ENCODE data around the gene TMEM151B. TPM values are rescaled to one million over a fixed set of nuclear protein-coding genes. Genes with fewer than 3 reads are reported as not detected.

The TMEM151B gene
- total RNA-seq, 8 experiments from 2014 or later = 0.41 to 21.4 (median 14.3) TPM

- in situ Hi-C loops (cut with MboI; ENCODE audit: low pct_unique_long_range_greater_than_20kb in 2 of 9, low sequenced_read_pairs in 9 of 9, unreplicated experiment in 9 of 9) = no loop called here
- peak overlapping the region; percentile 71 to 89 for H3K27ac ChIP-seq
- ATAC-seq (replicated peaks in 6 of 8) = peak in 6 of 8 experiments; percentile 0 to 4 (median 2)
- H3K4me3 ChIP-seq = peak overlapping the region; percentile 54 to 83 (median 62)
- H3K4me1 ChIP-seq (replicated peaks in 1 of 2) = peaks cover 14 to 24% of the 10 kb centered on the region in 2 donors
- 0 to 48% (median 20%) methylated on average over 1 to 5 of the region's 15 CpGs; no CpG with 5 or more reads in 1 of the 10 experiments for WGBS, 10 experiments
Observed at GRCh38 chr6:44255871-44256774, 14.1 kb upstream of the TMEM151B start.

GRCh38 chr6:44256775-44257024 lies 13.6 kb upstream of the TMEM151B start:
- H3K4me1 ChIP-seq (replicated peaks in 1 of 2) = peaks cover 14 to 24% of the 10 kb centered on the region in 2 donors
- in situ Hi-C loops (cut with MboI; ENCODE audit: low pct_unique_long_range_greater_than_20kb in 2 of 9, low sequenced_read_pairs in 9 of 9, unreplicated experiment in 9 of 9) = no loop called here
- peak overlapping the region; percentile 71 to 89 for H3K27ac ChIP-seq
- peak overlapping the region; percentile 54 to 83 (median 62) for H3K4me3 ChIP-seq
- ATAC-seq (replicated peaks in 6 of 8) = no peak
- 0 to 7% (median 6%) methylated on average over 1 to 4 of the region's 12 CpGs; no CpG with 5 or more reads in 6 of the 10 experiments for WGBS, 10 experiments

DNA sequence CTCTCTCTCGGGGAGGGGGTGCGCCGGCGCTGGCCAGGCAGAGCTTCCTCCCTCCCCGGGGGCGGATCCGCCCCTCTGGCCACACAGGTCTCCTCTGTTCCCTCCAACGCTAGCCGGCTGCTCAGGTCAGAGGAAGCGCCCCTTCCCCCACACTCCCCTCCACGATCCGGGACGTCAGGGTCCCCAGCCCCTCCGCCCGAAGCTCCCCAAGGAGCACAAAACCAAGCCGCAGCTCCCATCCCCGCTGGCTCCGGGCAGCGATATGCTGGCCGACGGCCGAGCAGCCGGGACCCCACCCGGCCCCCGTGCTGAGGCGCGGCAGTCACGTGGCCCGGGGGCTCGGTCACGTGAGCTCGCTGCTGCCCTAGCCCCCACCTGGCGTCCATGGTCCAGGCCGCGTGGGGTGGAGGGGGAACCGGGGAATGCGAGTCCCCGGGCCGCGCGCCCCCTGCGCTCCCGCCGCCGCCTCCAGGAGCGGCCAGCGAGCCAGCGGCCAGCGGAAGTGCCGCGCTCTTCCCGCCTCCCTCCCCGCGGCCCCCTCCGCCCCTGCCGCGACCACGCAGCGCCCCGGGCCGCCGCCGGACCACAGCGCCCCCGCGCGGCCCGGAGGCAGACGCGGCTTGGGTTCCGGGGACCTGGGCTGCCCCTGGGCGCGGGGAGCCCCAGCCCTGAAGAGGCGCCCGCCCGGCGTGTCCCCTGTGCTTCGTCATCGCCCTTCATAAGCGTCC lies 13.1 kb upstream of the TMEM151B start, which contains the start of gene SLC35B2:
Gene SLC35B2 (minus strand): TSS at position 504 of the 728 bp plus-strand sequence. CDS start 118 bp downstream, at position 386.
- WGBS, 10 experiments = 0% methylated on average over 2 of the region's 80 CpGs; no CpG with 5 or more reads in 9 of the 10 experiments
- Histone ChIP-seq H3K27ac (peak within 1 kb of the TSS; percentile 71 to 89), H3K4me3 (peak within 1 kb of the TSS; percentile 54 to 83 (median 62)), H3K4me1 (replicated peaks in 1 of 2) (peaks cover 14 to 24% of the 10 kb centered on the region in 2 donors)
- peak; percentile 53 to 77 (median 69) for ATAC-seq (replicated peaks in 6 of 8)
- in situ Hi-C loops (cut with MboI; ENCODE audit: low pct_unique_long_range_greater_than_20kb in 2 of 9, low sequenced_read_pairs in 9 of 9, unreplicated experiment in 9 of 9) = no loop called here

DNA sequence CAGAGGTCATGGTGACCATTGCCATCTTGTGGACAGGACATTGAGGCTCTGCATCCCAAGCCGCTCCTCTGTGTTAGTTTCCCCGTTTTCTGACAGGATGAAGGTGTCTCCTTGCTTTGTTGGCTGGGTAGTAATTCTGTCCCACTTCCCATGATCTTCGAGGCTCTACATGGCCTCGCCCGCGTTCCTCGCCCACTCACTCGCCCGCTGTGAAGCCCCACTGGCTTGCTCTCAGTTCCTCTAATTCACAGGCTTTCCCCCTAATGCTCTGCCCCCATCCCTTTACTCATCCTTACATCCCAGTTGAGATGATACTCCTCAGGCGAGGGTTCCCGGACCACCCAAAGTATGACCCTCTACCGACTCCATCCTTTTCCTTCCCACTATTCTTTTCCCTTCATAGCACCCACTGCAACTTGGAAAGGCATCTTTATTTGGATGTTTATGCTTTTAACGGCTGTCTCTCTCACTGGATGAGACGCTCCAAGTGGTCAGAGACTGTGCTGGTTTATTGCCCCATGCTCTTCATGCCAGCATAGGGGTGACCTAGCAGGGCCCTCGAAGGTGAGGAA lies 12.4 kb upstream of the TMEM151B start:
- Histone ChIP-seq H3K4me1 (replicated peaks in 1 of 2) (peaks cover 19 to 29% of the 10 kb centered on the region in 2 donors), H3K27ac (peak overlapping the region; percentile 71 to 89), H3K4me3 (peak overlapping the region; percentile 54 to 83 (median 62))
- WGBS, 10 experiments = 13 to 100% (median 33%) methylated on average over 1 to 13 of the region's 15 CpGs
- in situ Hi-C loops (cut with MboI; ENCODE audit: low pct_unique_long_range_greater_than_20kb in 2 of 9, low sequenced_read_pairs in 9 of 9, unreplicated experiment in 9 of 9) = no loop called here
- no peak for ATAC-seq (replicated peaks in 6 of 8)

- 72 to 100% (median 83%) methylated on average over 1 to 7 of the region's 9 CpGs; no CpG with 5 or more reads in 3 of the 10 experiments for WGBS, 10 experiments
- no peak for ATAC-seq (replicated peaks in 6 of 8)
- Histone ChIP-seq H3K27ac (peak overlapping the region in 1 of 2 donors; percentile 89), H3K4me1 (replicated peaks in 1 of 2) (peaks cover 24 to 34% of the 10 kb centered on the region in 2 donors), H3K4me3 (no peak overlapping the region)
- in situ Hi-C loops (cut with MboI; ENCODE audit: low pct_unique_long_range_greater_than_20kb in 2 of 9, low sequenced_read_pairs in 9 of 9, unreplicated experiment in 9 of 9) = no loop called here
Observed at GRCh38 chr6:44258325-44258863, 11.9 kb upstream of the TMEM151B start.

DNA sequence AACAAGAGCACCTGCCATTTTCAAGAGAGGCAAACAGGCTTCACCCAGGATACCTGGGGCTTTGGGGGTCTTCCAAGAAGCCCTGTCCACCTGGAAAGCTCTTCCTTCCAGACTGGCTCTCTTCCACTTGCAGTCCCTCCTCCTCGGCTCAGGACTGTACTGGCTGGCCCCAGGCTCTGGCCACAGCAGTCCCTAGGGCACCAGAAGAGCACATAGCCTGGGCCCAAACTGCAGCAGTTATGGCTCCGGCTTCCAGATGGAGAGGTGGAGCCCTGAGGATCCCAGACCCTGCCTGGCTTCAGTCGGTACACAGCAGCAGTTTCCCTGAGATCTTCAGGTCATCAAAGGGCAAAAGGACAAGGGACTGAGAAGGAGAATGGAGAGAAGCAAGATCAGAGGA lies 11.3 kb upstream of the TMEM151B start:
- H3K4me1 ChIP-seq (replicated peaks in 1 of 2) = peaks cover 29 to 37% of the 10 kb centered on the region in 2 donors
- in situ Hi-C loops (cut with MboI; ENCODE audit: low pct_unique_long_range_greater_than_20kb in 2 of 9, low sequenced_read_pairs in 9 of 9, unreplicated experiment in 9 of 9) = no loop called here
- WGBS, 10 experiments = 50 to 100% (median 71%) methylated on average over 1 to 2 of the region's 3 CpGs; no CpG with 5 or more reads in 7 of the 10 experiments
- no peak overlapping the region for H3K27ac ChIP-seq
- ATAC-seq (replicated peaks in 6 of 8) = no peak
- H3K4me3 ChIP-seq = no peak overlapping the region

DNA sequence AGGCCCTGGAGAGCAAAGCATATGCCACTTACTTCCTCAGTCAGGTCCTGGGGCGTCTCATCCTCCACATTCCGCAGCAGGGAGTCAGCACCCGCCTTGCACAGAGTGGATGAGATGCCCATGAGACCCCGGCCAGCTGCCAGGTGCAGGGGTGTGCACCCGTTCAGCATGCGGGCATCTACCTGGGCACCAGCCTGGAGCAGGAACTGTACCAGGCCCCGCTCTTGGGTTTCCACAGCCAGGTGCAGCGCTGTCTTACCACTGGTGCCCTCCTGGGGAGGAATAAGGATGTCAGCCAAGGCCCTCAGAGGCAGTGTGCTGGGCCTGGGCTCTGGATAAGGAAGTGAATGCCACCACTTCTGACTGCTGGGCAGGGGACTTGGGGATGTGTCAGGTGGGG lies 10.2 kb upstream of the TMEM151B start:
- ATAC-seq (replicated peaks in 6 of 8) = no peak
- peaks cover 35 to 43% of the 10 kb centered on the region in 2 donors for H3K4me1 ChIP-seq (replicated peaks in 1 of 2)
- no peak overlapping the region for H3K27ac ChIP-seq
- 60 to 100% (median 87%) methylated on average over 1 to 3 of the region's 8 CpGs; no CpG with 5 or more reads in 5 of the 10 experiments for whole genome bisulfite sequencing, 10 experiments
- in situ Hi-C loops (cut with MboI; ENCODE audit: low pct_unique_long_range_greater_than_20kb in 2 of 9, low sequenced_read_pairs in 9 of 9, unreplicated experiment in 9 of 9) = loop anchor here in 3 of 9 experiments (10.0 kb wide), 1 partner anchor 75 kb away; no protein-coding TSS in a partner anchor
- H3K4me3 ChIP-seq = no peak overlapping the region

DNA sequence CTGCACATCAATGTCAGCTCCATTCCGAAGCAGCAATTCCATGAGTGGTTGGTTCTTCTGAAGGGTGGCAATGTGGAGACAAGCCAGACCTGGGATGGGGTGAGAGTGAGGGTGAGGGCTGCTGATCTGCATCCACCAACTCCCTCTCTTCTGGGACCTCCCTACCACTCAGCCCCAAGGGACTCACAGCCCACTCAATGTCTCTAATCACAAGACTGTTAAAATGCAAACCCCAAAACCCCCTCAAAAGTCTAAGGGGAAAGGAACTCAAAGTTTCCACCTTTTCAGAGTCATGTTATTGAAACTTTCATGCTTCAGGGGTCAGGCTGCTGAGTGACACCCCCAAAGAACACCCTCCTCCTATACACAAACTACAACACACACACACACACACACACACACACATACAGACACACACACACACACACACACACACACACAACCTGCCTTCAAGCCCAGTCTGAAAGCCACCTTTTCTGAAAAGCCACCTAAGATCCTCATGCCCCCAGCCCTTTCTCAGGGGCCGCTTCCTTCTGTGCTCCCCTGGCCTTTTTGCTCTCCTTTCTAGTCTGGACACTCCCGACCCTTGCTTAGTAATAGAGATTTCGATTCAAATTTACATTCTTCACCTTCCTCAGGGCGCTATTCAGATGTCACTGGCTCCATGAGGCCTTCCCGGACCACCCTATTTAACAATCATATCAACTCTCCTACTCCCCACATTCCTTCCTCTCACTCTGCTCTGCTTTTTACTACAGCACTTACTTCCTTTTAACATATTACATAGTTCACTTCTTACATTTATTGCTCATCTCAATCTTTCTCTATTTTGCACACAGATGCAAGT lies 9.6 kb upstream of the TMEM151B start:
- in situ Hi-C loops (cut with MboI; ENCODE audit: low pct_unique_long_range_greater_than_20kb in 2 of 9, low sequenced_read_pairs in 9 of 9, unreplicated experiment in 9 of 9) = loop anchor here in 3 of 9 experiments (10.0 kb wide), 1 partner anchor 74 kb away; no protein-coding TSS in a partner anchor
- H3K4me3 ChIP-seq = no peak overlapping the region
- peaks cover 34 to 37% of the 10 kb centered on the region in 2 donors for H3K4me1 ChIP-seq (replicated peaks in 1 of 2)
- 42 to 100% (median 82%) methylated on average over 2 to 5 of the region's 6 CpGs for WGBS, 10 experiments
- ATAC-seq (replicated peaks in 6 of 8) = no peak
- H3K27ac ChIP-seq = no peak overlapping the region

GRCh38 chr6:44261581-44261980 lies 8.7 kb upstream of the TMEM151B start:
- WGBS, 10 experiments = 80 to 100% (median 93%) methylated on average over 1 to 3 of the region's 8 CpGs; no CpG with 5 or more reads in 7 of the 10 experiments

GRCh38 chr6:44262467-44263353 lies 7.5 kb upstream of the TMEM151B start:
- in situ Hi-C loops (cut with MboI; ENCODE audit: low pct_unique_long_range_greater_than_20kb in 2 of 9, low sequenced_read_pairs in 9 of 9, unreplicated experiment in 9 of 9) = loop anchor here in 3 of 9 experiments (10.0 kb wide), 1 partner anchor 72 kb away; no protein-coding TSS in a partner anchor
- ATAC-seq (replicated peaks in 6 of 8) = no peak
- 80 to 100% (median 88%) methylated on average over 1 to 3 of the region's 7 CpGs; no CpG with 5 or more reads in 7 of the 10 experiments for WGBS, 10 experiments
- Histone ChIP-seq H3K27ac (no peak overlapping the region), H3K4me3 (peak overlapping the region in 2 of 5 donors; percentile 65 to 72), H3K4me1 (replicated peaks in 1 of 2) (peaks cover 30% of the 10 kb centered on the region in 2 donors)

More at GRCh38 chr6:44261581-44261980, 8.7 kb upstream of the TMEM151B start:
- H3K4me3 ChIP-seq = no peak overlapping the region
- ATAC-seq (replicated peaks in 6 of 8) = no peak
- in situ Hi-C loops (cut with MboI; ENCODE audit: low pct_unique_long_range_greater_than_20kb in 2 of 9, low sequenced_read_pairs in 9 of 9, unreplicated experiment in 9 of 9) = loop anchor here in 3 of 9 experiments (10.0 kb wide), 1 partner anchor 73 kb away; no protein-coding TSS in a partner anchor
- no peak overlapping the region for H3K27ac ChIP-seq
- peaks cover 25 to 31% of the 10 kb centered on the region in 2 donors for H3K4me1 ChIP-seq (replicated peaks in 1 of 2)
